ENCODE results near the gene SEC14L1.

DNA sequence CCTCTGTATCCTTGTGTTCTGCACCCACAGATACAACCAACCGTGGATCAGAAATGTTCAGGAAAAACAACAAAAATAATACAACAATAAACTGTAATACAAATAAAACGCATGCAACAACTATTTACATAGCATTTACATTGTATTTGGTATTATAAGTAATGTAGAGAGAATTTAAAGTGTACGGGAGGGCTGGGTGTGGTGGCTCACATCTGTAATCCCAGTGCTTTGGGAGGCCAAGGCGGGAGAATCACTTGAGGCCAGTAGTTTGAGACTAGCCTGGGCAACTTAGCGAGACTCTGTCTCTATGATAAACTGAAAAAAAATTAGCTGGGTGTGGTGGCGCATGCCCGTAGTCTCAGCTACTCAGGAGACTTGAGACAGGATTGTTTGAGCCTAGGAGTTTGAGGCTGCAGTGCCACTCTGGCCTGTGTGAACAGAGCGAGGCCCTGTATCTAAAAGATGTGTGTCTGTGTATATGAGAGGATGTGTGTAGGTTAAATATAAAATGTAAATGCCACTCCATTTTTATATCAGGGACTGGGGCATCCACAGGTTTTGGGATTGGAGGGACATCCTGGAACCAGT is 13.3 kb downstream of the SEC14L1 start:
- TF ChIP-seq, protein P1, sequence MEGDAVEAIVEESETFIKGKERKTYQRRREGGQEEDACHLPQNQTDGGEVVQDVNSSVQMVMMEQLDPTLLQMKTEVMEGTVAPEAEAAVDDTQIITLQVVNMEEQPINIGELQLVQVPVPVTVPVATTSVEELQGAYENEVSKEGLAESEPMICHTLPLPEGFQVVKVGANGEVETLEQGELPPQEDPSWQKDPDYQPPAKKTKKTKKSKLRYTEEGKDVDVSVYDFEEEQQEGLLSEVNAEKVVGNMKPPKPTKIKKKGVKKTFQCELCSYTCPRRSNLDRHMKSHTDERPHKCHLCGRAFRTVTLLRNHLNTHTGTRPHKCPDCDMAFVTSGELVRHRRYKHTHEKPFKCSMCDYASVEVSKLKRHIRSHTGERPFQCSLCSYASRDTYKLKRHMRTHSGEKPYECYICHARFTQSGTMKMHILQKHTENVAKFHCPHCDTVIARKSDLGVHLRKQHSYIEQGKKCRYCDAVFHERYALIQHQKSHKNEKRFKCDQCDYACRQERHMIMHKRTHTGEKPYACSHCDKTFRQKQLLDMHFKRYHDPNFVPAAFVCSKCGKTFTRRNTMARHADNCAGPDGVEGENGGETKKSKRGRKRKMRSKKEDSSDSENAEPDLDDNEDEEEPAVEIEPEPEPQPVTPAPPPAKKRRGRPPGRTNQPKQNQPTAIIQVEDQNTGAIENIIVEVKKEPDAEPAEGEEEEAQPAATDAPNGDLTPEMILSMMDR (IDR thresholded peaks at IDR 0.05) = no peak
- no peak for TF ChIP-seq POLR2A (IDR thresholded peaks at IDR 0.05)
